Immature natural killer cell (primary cell): ENCODE measurements around the gene CSF2. TPM values are rescaled to one million over a fixed set of nuclear protein-coding genes. Genes with fewer than 3 reads are reported as not detected.

Experiments used
- DNase-seq, 3 donors: peaks; one replicate each; pipeline ENCODE4 v3.0.0; 2022; ENCODE audit warnings: mixed read lengths in 1 of 3
- H3K27ac Mint-ChIP-seq, 6 donors: one replicate each; pipeline ENCODE4 v1.8.0; 2020; ENCODE audit warnings: mixed read lengths in 6 of 6, mild to moderate bottlenecking in 5 of 6, inconsistent platforms in 4 of 6, moderate library complexity in 3 of 6
- H3K27me3 Mint-ChIP-seq, 3 donors: one replicate each; pipeline ENCODE4 v1.8.0; 2020 to 2021; ENCODE audit warnings: low read depth in 3 of 3, mild to moderate bottlenecking in 3 of 3, mixed read lengths in 3 of 3, moderate library complexity in 3 of 3, inconsistent platforms in 1 of 3
- H3K36me3 Mint-ChIP-seq, 3 donors: one replicate each; pipeline ENCODE4 v1.8.0; 2020; ENCODE audit warnings: mixed read lengths in 3 of 3, inconsistent platforms in 2 of 3, mild to moderate bottlenecking in 2 of 3
- H3K4me1 Mint-ChIP-seq, 2 donors: one replicate each; pipeline ENCODE4 v1.8.0; 2020; ENCODE audit warnings: inconsistent platforms in 2 of 2, mild to moderate bottlenecking in 2 of 2, mixed read lengths in 2 of 2, moderate library complexity in 1 of 2
- H3K4me3 Mint-ChIP-seq, 5 donors: one replicate each; pipeline ENCODE4 v1.8.0; 2020; ENCODE audit warnings: mild to moderate bottlenecking in 5 of 5, mixed read lengths in 5 of 5, inconsistent platforms in 3 of 5, moderate library complexity in 3 of 5
- H3K9me3 Mint-ChIP-seq, 6 donors: one replicate each; pipeline ENCODE4 v1.8.0; 2020; ENCODE audit warnings: mild to moderate bottlenecking in 6 of 6, mixed read lengths in 6 of 6, inconsistent platforms in 4 of 6, moderate library complexity in 3 of 6
- polyA plus RNA-seq, 3 donors: library from polyadenylated mRNA; unstranded; fragments of 300-500 nt; fragmentation: Illumina TruSeq; gene quantifications; one replicate each; pipeline ENCODE4 v1.2.3, GENCODE V29; 2021

The CSF2 gene
- polyA plus RNA-seq, 3 donors from 2014 or later: 0.43 to 0.86 TPM; not detected in 1

DNA sequence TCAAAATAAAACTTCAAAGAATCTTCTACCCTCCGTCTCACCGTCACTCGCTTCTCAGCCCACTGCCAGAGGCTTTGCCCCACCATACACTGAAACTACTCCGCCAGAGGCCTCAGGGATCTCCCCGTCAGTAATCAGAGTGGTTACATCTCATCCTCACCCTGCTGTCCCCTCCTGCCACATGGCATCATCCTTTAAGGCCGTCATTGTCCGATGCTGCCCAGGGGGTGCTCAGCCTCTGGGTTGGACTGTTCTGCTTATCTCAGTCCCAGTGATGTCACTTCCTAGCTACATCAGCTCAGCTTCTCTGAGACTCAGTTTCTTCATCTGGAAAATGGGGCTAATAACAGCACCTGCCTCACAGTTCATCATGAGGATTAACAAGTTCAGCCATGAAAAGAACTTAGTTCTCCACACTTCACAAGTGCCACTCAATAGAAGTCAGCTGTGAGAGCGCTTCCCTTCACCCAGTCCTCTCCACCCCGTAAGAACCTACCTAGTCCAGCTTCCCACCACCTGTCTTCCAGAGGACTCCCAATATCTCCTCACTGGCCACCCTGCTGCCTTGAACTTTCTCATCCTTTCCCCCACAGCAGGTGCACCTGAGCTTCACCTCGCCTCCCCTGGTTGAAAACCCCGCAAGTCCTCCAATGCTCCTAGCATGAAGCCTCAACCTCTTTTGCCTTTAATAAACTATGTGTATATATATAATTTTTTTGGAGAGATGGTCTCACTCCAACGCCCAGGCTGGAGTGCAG is 15.9 kb upstream of the CSF2 start:
- Mint-ChIP-seq H3K27me3 (peaks cover 0 to 5% (median 3%) of the 10 kb centered on the region in 3 donors), H3K4me1 (peaks cover 43 to 48% of the 10 kb centered on the region in 2 donors), H3K4me3 (peak overlapping the region in 2 of 5 donors; percentile 19 to 35), H3K27ac (peak overlapping the region in 5 of 6 donors; percentile 46 to 90 (median 54)), H3K9me3 (no peaks in the 10 kb centered on the region), H3K36me3 (no peaks in the 10 kb centered on the region)
- DNase-seq: no peak

DNA sequence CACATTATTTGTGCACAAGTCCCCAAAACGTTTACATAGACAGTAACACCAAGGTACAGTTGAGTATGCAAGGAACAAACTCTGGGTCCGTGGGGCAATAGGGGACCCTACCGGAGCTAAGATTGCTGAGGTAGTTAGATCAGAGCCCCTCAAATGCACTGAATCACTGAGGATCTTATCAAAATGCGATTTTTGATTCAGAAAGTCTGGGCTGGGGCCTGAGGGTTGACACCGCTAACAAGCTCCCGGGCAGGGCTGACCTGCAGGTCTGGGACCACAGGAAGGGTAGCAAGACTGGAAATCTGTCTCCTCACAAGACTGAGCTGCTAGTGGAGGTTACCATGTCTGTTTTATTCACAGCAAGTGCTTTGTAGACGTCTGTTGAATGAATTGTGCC is 14.9 kb upstream of the CSF2 start:
- Mint-ChIP-seq H3K27me3 (peaks cover 0 to 5% (median 3%) of the 10 kb centered on the region in 3 donors), H3K4me1 (peaks cover 45 to 54% of the 10 kb centered on the region in 2 donors), H3K36me3 (no peaks in the 10 kb centered on the region), H3K4me3 (no peak overlapping the region), H3K9me3 (no peaks in the 10 kb centered on the region), H3K27ac (peak overlapping the region in 1 of 6 donors; percentile 45)
- DNase-seq: no peak

DNA sequence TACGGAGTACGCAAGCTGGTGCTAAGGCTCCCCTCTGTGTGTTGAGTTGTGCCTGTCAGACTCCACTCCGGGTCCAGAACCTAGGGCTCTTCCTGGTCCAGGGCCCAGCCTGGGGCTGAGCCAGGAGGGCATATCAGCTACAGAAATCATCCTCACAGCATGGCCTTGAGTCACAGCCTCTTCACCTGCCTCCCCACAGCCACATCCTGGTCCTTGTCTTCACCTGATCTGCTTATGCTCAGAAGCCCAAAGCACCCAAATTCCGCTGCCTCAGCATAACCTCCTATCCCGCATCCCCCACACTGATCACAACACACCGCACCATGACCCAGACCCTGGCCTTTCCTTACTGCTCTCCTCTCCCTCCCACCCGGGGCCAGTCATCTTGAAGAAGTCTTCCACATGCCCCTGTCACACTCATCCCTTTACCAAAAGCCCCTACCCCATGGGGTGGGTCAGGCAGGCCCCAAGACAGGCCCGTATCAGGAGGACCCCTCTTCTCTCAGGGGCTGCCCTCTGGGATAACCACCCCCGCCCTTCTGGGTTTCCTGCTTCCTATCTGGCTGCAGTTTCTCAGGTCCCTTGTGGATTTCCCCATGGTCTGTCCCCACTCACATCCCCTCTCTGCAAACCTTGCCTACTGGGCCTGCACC is 14.4 kb upstream of the CSF2 start:
- Mint-ChIP-seq H3K4me1 (peaks cover 45 to 58% of the 10 kb centered on the region in 2 donors), H3K36me3 (no peaks in the 10 kb centered on the region), H3K9me3 (no peaks in the 10 kb centered on the region), H3K27me3 (peaks cover 0 to 5% (median 3%) of the 10 kb centered on the region in 3 donors), H3K27ac (peak overlapping the region in 3 of 6 donors; percentile 46 to 59 (median 55)), H3K4me3 (peak overlapping the region in 1 of 5 donors; percentile 22)
- peak in 1 of 3 donors; percentile 20 for DNase-seq

DNA sequence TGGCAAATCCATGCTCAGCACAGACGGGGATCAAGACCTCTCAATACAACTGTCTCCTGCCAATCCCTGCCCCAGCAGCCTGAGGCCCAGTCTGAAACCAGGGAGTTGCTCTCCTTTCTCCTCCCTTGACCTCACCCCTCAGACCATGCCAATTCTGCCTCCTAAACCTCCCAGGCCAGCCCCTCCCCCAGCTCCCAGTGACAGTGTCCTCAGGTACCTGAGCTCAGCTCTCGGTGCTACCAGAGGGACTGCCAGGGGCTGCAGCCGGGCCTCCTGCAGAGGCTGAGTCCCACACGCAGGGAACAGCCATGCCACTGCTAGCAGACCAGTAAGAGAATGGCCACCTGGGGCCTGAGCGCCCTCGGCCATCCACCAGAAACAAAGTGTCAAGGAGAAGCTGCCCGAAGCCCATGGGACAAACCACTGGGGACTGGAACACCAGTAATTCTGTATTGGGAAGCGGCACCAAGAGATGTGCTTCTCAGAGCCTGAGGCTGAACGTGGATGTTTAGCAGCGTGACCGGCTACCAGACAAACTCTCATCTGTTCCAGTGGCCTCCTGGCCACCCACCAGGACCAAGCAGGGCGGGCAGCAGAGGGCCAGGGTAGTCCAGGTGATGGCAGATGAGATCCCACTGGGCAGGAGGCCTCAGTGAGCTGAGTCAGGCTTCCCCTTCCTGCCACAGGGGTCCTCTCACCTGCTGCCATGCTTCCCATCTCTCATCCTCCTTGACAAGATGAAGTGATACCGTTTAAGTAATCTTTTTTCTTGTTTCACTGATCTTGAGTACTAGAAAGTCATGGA is 13.7 kb upstream of the CSF2 start:
- Mint-ChIP-seq H3K27ac (peak overlapping the region in 2 of 6 donors; percentile 60 to 68), H3K4me1 (peaks cover 43 to 57% of the 10 kb centered on the region in 2 donors), H3K4me3 (no peak overlapping the region), H3K27me3 (peaks cover 0 to 5% (median 3%) of the 10 kb centered on the region in 3 donors), H3K36me3 (no peaks in the 10 kb centered on the region), H3K9me3 (no peaks in the 10 kb centered on the region)
- DNase-seq: no peak

DNA sequence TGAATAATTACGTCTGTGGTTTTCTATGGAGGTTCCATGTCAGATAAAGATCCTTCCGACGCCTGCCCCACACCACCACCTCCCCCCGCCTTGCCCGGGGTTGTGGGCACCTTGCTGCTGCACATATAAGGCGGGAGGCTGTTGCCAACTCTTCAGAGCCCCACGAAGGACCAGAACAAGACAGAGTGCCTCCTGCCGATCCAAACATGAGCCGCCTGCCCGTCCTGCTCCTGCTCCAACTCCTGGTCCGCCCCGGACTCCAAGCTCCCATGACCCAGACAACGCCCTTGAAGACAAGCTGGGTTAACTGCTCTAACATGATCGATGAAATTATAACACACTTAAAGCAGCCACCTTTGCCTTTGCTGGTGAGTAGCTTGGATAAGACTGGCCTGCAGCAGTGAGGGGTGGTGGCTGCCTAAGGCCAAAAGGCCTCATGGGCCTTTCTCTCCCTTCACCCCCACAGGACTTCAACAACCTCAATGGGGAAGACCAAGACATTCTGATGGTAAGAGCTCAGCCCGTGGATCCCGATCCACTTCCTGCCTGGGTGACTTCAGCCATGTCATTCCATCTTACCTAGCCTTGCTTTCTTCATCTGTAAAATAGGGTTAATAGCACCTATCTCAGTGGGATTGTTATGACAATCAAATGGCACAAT is 13.0 kb upstream of the CSF2 start, which contains the start of gene IL3:
Gene IL3 (plus strand): TSS at position 155 of the 661 bp plus-strand sequence. CDS start 52 bp downstream, at position 207.
- H3K27me3 Mint-ChIP-seq: peaks cover 0 to 5% (median 5%) of the 10 kb centered on the region in 3 donors
- peaks cover 44 to 57% of the 10 kb centered on the region in 2 donors for H3K4me1 Mint-ChIP-seq
- no peaks in the 10 kb centered on the region for H3K36me3 Mint-ChIP-seq
- DNase-seq: no peak
- no peaks in the 10 kb centered on the region for H3K9me3 Mint-ChIP-seq
- peak within 1 kb of the TSS in 4 of 6 donors; percentile 20 to 68 (median 53) for H3K27ac Mint-ChIP-seq
- H3K4me3 Mint-ChIP-seq: no peak within 1 kb of the TSS

DNA sequence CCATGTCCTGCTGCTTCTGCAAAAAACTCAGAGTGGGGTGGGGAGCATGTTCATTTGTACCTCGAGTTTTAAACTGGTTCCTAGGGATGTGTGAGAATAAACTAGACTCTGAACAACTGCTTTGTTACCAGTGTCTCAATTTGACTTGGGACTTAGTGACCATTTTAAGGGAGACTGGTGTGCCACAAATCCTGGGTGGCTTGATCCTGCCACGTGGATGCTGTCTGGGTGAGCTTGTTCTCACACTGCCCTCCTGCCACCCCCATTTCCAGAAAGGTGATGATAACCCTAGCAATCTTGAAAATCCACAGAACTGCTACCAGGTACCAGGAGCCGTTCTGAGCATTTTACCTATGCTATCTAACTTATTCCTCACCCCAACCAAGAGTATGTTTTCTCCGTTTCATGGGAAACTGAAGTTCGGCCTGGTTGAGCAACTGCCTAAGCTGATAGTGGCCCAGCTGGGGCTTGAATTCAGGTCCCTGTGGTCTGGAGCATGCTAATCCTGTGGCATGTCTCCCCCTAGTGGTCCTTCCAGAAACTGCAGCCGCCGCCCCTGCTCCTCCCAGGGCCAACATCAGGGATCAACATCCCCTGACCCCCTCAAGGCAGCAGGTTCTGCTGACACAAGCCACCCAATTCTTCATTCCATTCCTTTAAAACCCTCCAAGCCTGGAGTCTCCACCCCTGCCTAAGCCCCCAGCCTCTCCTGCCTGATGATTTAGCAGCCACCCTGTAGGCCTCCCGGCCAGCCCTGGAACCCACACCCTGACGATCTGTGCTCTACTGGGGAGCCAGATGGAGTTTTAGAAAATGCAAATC is 10.3 kb upstream of the CSF2 start:
- DNase-seq: peak; percentile 73 to 75 (median 73)
- H3K36me3 Mint-ChIP-seq: no peaks in the 10 kb centered on the region
- peaks cover 25 to 32% of the 10 kb centered on the region in 2 donors for H3K4me1 Mint-ChIP-seq
- H3K27me3 Mint-ChIP-seq: peaks cover 0 to 4% (median 0%) of the 10 kb centered on the region in 3 donors
- H3K4me3 Mint-ChIP-seq: no peak overlapping the region
- no peaks in the 10 kb centered on the region for H3K9me3 Mint-ChIP-seq
- H3K27ac Mint-ChIP-seq: peak overlapping the region in 5 of 6 donors; percentile 35 to 77 (median 64)

DNA sequence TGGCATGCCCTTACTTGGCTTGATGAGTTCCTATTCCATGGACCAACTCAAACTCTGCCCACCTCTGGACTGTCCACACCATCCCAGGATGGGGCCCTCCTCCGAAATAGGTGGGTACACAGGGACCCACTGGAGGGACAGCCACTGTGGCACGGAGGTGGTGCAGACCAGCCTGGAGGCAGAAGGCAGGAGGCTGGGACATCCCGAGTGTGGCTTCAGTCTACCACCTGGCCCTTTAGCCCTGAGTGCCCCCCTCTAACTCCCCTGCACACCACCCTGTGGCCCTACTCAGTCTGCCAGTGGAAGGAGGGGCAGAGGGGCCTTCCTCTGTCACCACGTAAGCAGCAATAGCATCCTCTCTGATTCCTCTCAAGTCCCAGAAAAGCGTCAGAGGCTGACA is 9.4 kb upstream of the CSF2 start:
- no peaks in the 10 kb centered on the region for H3K36me3 Mint-ChIP-seq
- no peak overlapping the region for H3K4me3 Mint-ChIP-seq
- DNase-seq: no peak
- H3K27me3 Mint-ChIP-seq: peaks cover 0 to 4% (median 0%) of the 10 kb centered on the region in 3 donors
- peaks cover 28 to 35% of the 10 kb centered on the region in 2 donors for H3K4me1 Mint-ChIP-seq
- peak overlapping the region in 1 of 6 donors; percentile 74 for H3K27ac Mint-ChIP-seq
- no peaks in the 10 kb centered on the region for H3K9me3 Mint-ChIP-seq

DNA sequence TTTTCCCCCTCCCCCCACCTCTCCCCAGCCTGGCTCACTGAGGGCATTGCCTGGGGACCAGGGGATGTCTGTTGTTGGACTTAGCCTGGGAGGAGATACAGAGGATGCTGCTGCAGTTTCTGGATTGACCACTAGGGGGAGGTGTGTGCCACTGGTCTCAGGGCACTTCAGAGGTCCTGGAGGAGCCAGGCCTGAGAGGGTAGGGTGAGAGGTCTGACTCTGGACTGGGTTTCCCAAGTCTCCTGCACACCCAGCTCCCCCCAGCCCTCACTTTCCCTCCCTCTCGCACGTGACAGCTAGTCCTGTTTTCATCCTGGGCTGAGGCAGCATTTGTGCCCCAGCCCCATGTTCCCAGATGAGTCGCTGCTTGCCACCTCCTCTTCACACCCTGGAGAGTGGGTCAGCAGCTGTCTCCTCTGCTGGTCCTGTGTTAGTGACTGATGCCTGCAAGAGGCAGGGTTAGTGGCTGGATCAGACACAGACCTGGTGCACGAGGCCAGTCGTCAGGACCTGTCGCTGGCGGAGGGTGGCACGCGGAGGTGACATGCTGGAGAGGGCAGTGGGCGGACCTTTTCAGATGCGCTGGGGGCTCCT is 8.8 kb upstream of the CSF2 start:
- H3K9me3 Mint-ChIP-seq: no peaks in the 10 kb centered on the region
- DNase-seq: peak; percentile 73 to 77 (median 74)
- H3K27ac Mint-ChIP-seq: peak overlapping the region in 3 of 6 donors; percentile 9 to 74 (median 37)
- peaks cover 0 to 4% (median 0%) of the 10 kb centered on the region in 3 donors for H3K27me3 Mint-ChIP-seq
- peak overlapping the region in 1 of 5 donors; percentile 31 for H3K4me3 Mint-ChIP-seq
- peaks cover 29 to 37% of the 10 kb centered on the region in 2 donors for H3K4me1 Mint-ChIP-seq
- no peaks in the 10 kb centered on the region for H3K36me3 Mint-ChIP-seq

DNA sequence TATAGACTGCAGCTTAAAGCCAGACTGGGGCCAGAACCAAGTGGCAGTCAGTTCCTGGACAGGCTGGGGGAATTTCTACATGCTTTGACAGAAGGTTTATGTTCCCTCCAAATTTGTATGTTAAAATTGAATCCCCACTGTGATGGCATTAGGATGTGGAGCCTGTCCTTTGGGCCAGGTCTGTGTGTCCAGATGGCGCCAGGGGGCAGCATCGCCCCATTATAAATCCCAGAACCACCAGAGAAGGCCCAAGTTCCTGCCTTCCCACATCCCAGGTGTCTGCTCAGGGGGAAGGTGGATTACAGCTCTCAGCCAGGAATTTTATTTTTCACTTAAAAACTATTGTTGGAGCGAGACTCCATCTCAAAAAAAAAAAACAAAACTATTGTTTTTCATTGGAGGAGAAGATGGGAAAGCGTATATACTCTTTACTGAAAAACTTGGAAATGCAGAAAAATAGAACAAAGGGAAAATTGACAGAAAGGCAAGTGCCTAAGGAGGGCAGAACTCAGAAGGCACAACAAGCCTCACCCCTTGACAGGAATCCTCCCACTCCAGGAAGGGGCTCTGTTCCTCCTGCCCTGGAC is 8.1 kb upstream of the CSF2 start:
- Mint-ChIP-seq H3K4me1 (peaks cover 30 to 37% of the 10 kb centered on the region in 2 donors), H3K36me3 (no peaks in the 10 kb centered on the region), H3K9me3 (no peaks in the 10 kb centered on the region), H3K27me3 (peaks cover 0 to 4% (median 0%) of the 10 kb centered on the region in 3 donors), H3K27ac (peak overlapping the region in 4 of 6 donors; percentile 38 to 89 (median 71)), H3K4me3 (no peak overlapping the region)
- DNase-seq: peak; percentile 54 to 61 (median 59)

DNA sequence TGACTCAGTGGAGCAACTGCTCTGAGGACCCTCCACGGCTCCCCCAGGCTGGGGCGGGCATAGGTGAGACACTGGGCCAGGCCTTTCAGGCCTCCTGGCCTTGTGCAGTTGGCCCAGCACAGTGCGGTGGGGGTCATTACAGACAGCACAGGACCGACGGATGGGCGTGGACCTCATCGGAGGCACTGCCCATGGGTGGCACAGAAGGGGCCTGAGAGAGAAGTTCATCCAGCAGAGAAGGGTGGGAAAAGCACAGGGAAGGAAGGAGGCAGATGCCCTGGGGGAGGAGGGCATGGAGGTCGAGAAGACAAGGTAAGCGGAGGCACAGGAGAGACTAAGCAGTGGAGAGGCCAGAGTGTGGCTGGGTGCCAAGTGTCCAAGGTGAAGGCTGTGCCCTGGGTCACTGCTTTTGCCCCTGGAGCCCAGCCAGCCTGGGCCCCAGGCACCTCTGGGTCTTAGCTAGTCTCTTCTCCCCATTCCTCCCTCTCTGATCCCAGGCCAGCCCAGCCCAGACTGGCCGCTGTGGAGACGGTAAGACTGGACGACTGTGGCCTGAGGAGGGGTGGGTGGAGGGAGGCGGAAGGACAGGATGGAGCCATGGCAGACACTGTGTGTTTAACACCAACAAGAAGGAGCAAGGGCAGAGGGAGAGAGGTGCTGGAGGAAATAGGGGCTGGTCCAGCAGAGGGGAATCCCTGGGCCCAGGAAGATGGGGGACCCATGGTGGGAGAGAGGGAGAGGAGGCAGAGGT is 7.5 kb upstream of the CSF2 start:
- no peak for DNase-seq
- H3K36me3 Mint-ChIP-seq: no peaks in the 10 kb centered on the region
- no peaks in the 10 kb centered on the region for H3K9me3 Mint-ChIP-seq
- H3K4me1 Mint-ChIP-seq: peaks cover 33 to 42% of the 10 kb centered on the region in 2 donors
- peaks cover 0 to 4% (median 0%) of the 10 kb centered on the region in 3 donors for H3K27me3 Mint-ChIP-seq
- H3K4me3 Mint-ChIP-seq: no peak overlapping the region
- no peak overlapping the region for H3K27ac Mint-ChIP-seq

DNA sequence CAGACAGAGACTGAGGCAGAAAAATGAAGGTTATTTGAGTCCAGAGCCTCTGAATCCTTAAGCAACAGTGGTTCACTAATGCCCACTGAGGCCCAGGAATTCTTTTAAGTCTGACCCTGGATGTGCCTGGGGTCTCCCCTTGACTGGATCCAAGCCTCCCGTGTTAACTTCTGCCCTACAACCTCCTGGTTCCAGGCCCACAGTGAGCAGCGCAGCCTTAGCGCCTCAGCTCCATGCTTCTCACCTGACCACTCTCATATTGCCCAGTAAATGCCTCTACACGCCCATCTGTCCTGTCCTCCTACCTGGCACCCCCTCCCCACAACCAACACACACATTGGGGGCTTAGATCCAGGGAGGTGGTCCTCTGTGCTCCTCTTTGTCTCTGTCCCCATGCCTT is 6.7 kb upstream of the CSF2 start:
- no peak overlapping the region for H3K4me3 Mint-ChIP-seq
- DNase-seq: no peak
- H3K9me3 Mint-ChIP-seq: no peaks in the 10 kb centered on the region
- H3K36me3 Mint-ChIP-seq: no peaks in the 10 kb centered on the region
- peaks cover 0 to 4% (median 0%) of the 10 kb centered on the region in 3 donors for H3K27me3 Mint-ChIP-seq
- H3K27ac Mint-ChIP-seq: peak overlapping the region in 3 of 6 donors; percentile 0 to 18 (median 14)
- peaks cover 36 to 47% of the 10 kb centered on the region in 2 donors for H3K4me1 Mint-ChIP-seq
